SU-DHL-6 (cell line): ENCODE measurements around the gene NUP155.

Experiments
- CTCF ChIP-seq: fragments of 200-600 bp; sonication (generic); IDR thresholded peaks from one replicate; pipeline ENCODE4 v1.5.1; 2017; ENCODE audit warnings: antibody characterized with exemption, mild to moderate bottlenecking, low read length, moderate library complexity; ENCODE audit not compliant: insufficient read depth, poor library complexity, severe bottlenecking
- EZH2phosphoT487 ChIP-seq: fragments of 200-600 bp; sonication (generic), shearing (Covaris generic); conservative IDR thresholded peaks from 2 replicates; pipeline ENCODE4 v1.6.1; 2018; ENCODE audit warnings: mild to moderate bottlenecking, antibody characterized with exemption, low read length, moderate library complexity, mixed read lengths

GRCh38 chr5:37308793-37309192 lies 62.1 kb downstream of the NUP155 start:
- TF ChIP-seq CTCF (no peak), EZH2phosphoT487 (no peak)
